Right lobe of liver (tissue), 4 donors: ENCODE data around the gene CASD1.

Experiments
- POLR2A ChIP-seq: fragments of 450-650 bp; IDR thresholded peaks from one replicate; pipeline ENCODE4 v1.6.1; 2017; ENCODE audit warnings: antibody characterized with exemption, mild to moderate bottlenecking
- TF ChIP-seq, protein P1 (sequence below), 4 donors: fragments of 200-600 bp in 3 of 4; fragments of 450-650 bp in 1 of 4; IDR thresholded peaks; one replicate each; pipeline versions ENCODE4 v1.5.1 to v1.8.0; 2016 to 2022; ENCODE audit warnings: antibody characterized with exemption in 4 of 4, mild to moderate bottlenecking in 2 of 4
- donor health status: DM: no; HTN: no; CAD: no.
- donor health status: DM: no; HTN: no; CAD: no.
- donor health status: DM: no; HTN: yes; CAD: no.

DNA sequence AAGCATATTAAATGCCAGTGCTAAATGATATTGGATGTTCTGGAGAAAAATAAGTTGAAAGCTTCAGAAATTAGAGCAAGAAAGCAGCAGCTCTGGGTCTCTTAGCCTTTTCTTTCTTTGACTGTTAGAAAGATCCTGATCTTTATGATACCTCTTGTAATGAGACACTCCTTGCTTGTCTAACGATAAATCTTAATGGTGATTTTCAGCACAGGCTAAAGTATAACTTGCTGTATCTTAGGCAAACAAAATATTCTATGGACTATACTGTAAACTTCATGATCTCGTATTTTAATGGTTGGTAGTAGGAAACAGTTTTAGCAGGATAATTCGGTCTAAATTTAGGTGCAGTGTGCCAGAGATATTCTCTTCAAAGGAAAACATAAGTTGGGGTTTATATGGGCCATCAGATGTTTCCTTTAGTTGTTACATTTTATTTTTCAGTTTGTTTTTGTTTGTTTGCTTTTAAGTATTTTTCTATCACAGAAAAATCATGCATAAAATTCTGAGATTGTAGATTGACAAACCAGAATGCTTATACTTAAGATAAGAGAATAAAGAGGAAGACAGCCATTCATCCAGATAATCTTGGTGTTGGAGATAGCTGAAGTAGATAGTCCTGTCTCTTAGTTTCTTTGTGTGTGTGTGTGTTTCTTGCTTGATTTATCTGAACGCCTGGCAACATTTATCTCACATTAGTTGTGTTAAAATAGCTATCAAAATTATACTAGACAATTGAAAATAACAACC, 4.7 kb downstream of the CASD1 start:
- no peak for TF ChIP-seq POLR2A
- TF ChIP-seq, protein P1, sequence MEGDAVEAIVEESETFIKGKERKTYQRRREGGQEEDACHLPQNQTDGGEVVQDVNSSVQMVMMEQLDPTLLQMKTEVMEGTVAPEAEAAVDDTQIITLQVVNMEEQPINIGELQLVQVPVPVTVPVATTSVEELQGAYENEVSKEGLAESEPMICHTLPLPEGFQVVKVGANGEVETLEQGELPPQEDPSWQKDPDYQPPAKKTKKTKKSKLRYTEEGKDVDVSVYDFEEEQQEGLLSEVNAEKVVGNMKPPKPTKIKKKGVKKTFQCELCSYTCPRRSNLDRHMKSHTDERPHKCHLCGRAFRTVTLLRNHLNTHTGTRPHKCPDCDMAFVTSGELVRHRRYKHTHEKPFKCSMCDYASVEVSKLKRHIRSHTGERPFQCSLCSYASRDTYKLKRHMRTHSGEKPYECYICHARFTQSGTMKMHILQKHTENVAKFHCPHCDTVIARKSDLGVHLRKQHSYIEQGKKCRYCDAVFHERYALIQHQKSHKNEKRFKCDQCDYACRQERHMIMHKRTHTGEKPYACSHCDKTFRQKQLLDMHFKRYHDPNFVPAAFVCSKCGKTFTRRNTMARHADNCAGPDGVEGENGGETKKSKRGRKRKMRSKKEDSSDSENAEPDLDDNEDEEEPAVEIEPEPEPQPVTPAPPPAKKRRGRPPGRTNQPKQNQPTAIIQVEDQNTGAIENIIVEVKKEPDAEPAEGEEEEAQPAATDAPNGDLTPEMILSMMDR (IDR thresholded peaks at IDR 0.05): no peak
